GM18873 (cell line): ENCODE measurements around the gene CNPY1.
"Not testable (repeated sequence)": the region's sequence is repeated elsewhere in the genome, so short reads cannot be mapped to it uniquely, and the experiment has no call there.

Experiments used
- ATAC-seq: cut with Tn5 transposase; IDR thresholded peaks from one replicate; pipeline ENCODE4 v1.9.1; 2021; ENCODE audit warnings: mild to moderate bottlenecking, moderate library complexity, moderate number of reproducible peaks; ENCODE audit not compliant: unreplicated experiment, low FRiP score

The CNPY1 gene

GRCh38 chr7:155546449-155546848, at the start of gene CNPY1:
CNPY1 (minus strand) TSS chr7:155546559; CDS start chr7:155545929, 630 bp downstream.
- not testable (repeated sequence) for ATAC-seq

DNA sequence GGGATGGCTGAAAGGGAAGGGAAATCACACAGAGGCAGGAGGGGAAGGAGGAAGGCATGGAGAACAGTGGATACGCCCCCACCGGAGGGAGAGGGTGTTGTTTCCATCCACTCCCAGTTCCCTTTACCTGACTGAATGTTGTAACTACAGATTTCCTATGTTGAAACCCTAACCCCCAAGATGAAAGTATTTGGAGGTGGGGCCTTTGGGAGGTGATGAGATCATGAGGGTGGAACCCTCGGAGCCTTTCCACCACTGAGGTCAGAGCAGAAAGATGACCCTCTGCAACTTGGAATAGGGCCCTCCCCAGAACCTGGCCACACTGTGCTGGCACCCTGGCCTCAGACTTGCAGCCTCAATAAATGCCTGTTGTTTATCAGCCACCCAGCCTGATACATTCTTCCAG, 48.6 kb upstream of the CNPY1 start:
- no peak for ATAC-seq

- ATAC-seq: no peak
These were observed 47.9 kb upstream of the CNPY1 start for GRCh38 chr7:155594163-155594732.

DNA sequence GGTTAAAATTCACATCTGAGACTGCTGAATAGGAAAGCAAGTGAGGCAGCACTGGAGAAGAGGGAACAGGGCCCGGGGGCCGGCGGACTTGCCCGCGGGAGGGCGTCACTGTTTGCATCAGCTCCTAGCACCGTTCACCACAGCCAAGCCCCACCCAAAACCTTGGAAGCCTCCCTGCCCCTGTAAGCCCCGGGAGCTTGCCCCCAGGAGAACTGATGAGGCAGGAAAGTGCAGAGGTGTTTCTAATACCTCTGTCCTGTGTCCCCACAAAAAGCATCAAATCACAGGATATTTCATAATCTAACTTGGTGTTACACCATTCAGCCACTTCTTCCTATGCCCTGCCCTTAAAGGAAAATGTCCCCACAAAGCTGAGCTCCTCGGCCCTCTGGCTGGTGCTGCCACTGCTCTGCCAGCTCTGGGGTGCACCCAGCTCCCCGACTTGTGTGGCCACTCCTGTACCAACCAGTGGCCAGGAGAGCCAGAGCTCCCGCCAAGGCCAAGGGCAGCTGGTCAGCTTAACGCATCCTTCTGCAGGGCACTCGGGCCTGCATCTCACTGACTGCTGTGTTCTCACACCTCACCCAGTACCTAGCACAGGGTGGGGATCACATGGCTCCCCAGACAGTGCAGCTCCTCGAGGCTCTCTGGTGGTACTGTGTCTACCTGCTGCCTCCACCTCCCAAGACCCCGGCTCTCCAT, 47.3 kb upstream of the CNPY1 start:
- no peak for ATAC-seq

- no peak for ATAC-seq
These were observed 44.9 kb upstream of the CNPY1 start for GRCh38 chr7:155591055-155591775.

- no peak for ATAC-seq
These were observed 44.1 kb upstream of the CNPY1 start for GRCh38 chr7:155590215-155591018.

DNA sequence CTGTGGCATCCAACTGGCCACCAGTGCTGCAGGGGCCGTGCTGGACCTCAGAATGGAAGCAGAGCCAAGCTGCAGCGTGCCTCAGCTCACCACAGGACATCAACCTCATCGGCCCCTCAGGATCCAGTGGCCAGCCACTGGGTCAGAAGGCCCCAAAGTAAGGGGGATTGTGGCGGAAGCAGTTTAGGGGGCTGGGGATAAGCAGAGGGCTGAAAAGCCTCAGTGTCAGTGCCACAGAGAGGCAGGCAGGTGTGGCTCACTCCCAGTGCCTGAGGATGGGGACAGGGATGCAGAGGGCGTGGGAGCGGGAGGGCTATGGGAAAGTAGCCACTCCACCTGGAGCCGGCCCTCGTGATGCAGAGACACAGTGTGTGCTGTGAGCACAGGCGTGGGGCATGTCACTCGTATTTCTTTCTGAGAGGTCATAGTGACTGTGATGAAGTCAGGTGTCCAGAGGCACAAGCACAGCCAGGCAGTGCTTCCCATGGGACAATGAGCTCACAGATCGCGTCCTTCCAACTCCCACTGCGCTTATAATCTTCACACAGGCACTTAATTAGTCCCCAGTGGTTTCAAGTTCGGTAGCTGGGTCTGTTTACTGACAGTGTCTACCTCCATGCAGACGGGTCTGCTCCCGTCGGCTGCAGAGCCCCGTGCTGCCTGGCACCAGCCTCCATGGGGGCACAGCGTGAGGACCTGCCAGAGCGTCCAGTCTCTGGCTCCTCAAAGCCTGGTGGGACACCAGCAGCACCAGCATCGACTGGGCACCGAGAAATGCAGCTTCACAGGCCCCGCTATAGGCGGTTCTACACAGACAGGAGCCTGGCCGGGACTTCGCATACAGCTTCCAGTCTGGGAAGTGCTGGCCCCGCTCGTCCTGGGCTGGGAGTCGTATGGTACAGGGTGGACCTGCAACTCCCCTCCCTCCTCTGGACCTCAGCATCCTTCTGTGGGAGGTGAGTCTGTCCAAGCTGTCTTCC, 42.9 kb upstream of the CNPY1 start:
- ATAC-seq: no peak

DNA sequence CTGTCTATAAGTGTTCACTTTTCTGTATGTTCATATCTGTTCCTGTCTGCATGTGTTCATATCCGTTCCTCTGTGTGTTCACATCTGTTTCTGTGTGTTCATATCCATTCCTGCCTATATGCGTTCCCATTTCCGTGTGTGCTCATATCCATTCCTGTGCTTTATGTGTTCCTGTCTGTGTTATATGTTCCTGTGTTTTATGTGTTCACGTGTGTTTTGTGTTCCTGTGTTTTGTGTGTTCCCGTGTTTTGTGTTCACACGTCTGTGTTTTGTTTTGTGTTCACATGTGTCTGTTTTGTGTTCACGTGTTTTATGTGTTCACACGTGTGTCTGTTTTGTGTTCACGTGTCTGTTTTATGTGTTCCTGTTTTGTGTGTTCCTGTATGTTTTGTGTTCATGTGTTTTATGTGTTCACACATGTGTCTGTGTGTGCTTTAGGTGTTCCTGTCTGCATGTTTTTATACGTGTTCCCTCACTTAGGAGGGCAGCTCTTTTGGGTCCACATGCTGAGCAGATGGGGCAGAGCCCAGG, 42.2 kb upstream of the CNPY1 start:
- ATAC-seq: no peak

DNA sequence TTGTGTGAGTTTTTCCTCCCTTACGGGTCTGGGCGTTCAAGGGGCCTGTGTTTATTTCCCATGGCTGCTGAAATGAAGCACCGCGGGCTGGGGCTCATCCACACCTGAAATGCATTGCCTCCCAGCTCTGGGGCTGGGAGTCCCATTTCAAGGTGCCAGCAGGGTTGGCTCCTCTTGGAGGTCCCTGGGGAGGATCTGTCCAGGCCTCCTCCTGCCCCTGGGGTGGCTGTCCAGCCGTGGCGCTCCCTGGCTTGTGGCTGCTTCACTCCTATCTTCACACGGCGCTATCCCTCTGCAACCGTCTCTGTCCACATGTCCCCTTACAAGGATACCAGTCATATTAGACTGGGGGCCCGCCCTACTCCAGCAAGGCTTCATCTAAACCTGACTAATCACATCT, 41.1 kb upstream of the CNPY1 start:
- no peak for ATAC-seq

DNA sequence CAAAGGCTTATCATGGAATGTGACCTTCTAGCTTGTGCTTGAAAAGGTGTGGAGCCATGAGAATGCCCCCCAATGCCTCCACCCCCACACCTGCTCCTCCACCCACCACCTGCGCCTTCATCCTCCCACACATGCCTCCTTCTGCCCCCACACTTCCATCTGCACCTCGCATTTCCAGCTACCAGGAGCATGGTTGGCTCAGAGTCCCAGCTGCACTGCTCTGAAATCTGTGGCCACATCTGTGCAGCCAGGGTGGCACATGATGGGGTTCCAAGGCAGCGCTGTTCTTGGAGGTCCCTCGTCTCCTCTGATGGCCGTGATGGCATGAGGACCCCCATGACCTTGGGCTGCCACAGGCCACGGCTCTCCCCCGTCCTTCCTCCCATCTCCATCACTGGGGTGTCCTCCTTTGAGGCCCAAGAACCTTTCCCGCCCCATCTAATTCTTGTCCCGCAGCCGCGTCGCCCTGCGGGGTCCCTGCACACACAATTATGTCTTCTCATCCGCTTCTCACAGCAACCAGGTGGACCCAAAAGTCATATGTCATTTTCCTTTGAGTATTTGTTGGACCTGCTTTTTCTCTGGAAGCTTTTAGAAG, 40.6 kb upstream of the CNPY1 start:
- ATAC-seq: no peak

GRCh38 chr7:155585951-155586350, 39.6 kb upstream of the CNPY1 start:
- ATAC-seq: no peak

GRCh38 chr7:155585532-155585895, 39.2 kb upstream of the CNPY1 start:
- ATAC-seq: no peak

GRCh38 chr7:155584763-155585531, 38.6 kb upstream of the CNPY1 start:
- ATAC-seq: no peak

DNA sequence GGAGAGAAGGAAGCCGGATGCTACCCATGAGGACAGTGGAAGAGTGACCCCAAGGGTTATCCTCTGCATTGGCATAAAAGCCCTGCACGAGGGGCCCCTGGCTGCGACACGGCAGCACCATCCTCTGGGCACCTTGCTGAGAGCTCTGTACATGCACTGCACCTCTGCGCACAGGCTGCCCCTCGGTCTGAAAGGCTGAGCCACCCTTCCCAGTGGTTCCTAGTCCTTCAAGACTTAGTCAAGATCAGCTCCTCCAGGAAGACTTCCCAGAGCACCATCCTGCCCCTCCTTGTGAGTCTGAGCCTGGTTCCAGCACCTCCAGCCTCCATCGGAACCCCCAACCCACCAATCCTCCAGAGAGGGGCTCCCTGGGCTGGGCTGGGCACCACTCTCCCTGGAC, 37.9 kb upstream of the CNPY1 start:
- ATAC-seq: no peak

DNA sequence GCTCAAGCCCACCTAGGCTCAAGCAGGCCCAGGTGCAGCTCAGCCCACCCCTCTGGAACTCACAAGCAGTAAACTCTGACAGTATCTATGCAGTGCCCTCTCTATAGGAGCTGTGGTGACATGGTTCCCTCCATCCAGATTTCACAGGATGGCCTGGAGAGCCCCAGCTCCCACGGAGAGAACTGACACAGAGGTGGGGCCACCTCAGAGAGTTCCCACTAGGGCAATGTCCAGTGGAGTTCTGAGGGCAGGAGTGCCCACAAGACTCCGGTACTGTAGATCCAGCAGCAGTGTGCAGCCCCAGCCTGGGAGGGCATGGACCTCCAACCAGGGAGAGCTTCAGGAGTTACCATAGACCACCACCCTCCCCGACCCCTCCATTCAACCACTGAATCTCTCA, 37.3 kb upstream of the CNPY1 start:
- ATAC-seq: no peak

- ATAC-seq: no peak
These were observed 35.6 kb upstream of the CNPY1 start for GRCh38 chr7:155581954-155582353.

DNA sequence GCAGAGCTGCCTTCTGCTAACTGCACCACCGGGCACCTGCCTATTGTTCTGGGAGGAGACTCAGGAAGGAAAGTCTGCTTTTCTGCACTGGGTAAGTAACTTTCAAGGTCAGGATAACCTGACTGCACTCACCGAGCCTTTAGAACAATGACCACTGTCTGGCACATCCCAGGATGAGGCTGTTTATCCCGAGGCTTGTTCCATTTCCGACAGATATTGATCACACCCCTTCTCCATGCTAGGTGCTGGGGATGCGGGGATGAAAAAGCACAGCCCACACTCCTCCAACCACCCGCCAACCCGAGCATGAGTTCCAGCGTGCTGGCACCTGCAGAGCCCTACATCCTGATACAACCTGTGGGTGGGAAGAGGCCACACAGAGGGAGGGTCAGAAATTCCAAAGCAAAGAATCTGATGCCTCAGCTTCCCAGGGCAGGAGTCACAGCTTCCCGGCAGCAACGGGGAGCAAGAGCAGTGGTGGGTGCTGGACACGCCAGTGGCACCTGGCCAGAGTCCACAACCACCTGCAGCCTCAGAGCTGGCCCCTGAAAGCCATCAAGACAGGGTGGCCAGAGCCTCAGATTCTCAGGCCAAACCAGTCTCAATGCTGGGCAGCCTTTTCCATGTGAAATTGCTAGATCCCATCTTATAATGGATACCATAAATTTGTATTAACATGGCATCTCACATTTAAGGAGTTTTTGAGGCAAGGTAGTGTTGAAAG, 34.9 kb upstream of the CNPY1 start:
- ATAC-seq: no peak

DNA sequence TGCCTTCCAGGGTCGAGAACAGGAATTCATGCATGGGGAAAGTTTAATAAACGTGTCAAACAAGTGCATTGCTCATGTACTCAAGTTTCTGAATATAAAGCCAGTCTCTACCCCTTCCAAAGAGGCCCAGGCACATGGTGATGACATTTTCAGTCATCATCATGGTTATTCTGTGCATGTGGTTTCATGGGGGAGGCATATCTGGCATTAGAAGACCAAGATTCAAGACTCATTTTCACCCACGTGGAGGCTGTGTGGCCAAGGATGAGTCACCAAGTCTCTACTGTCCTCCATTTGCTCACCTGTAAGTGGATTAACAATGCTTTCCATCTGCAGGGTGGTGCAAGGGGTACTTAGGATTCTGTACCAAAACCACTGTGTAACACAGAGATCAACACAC, 34.0 kb upstream of the CNPY1 start:
- ATAC-seq: no peak
